Myocyte (in vitro differentiated cells): ENCODE measurements around the gene OR51F1. TPM values are rescaled to one million over a fixed set of nuclear protein-coding genes. Genes with fewer than 3 reads are reported as not detected.
"Not testable (repeated sequence)": the region's sequence is repeated elsewhere in the genome, so short reads cannot be mapped to it uniquely, and the experiment has no call there.

Experiments used
- DNase-seq: peaks from one replicate; pipeline ENCODE4 v3.0.0-alpha.2; 2012; ENCODE audit warnings: low read depth
- polyA plus RNA-seq: library from polyadenylated mRNA; unstranded; fragments of >200 nt; gene quantifications from one replicate; pipeline ENCODE4 v1.2.1, GENCODE V29; 2012; ENCODE audit warnings: missing spikeins
- total RNA-seq: library from RNA; depleted of rRNA; stranded (reverse); fragments of >200 nt; gene quantifications from 2 replicates; pipeline ENCODE4 v1.2.3, GENCODE V29; 2014

OR51F1 gene, protein sequence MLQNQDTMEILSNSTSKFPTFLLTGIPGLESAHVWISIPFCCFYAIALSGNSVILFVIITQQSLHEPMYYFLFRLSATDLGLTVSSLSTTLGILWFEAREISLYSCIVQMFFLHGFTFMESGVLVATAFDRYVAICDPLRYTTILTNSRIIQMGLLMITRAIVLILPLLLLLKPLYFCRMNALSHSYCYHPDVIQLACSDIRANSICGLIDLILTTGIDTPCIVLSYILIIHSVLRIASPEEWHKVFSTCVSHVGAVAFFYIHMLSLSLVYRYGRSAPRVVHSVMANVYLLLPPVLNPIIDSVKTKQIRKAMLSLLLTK
- not detected in 2 replicates for total RNA-seq
- not detected for polyA plus RNA-seq

GRCh38 chr11:4769838-4770237 lies at the start of gene OR51F1:
OR51F1 (minus strand) TSS chr11:4769938; CDS start chr11:4769938, 0 bp downstream.
- DNase-seq, result no peak

DNA sequence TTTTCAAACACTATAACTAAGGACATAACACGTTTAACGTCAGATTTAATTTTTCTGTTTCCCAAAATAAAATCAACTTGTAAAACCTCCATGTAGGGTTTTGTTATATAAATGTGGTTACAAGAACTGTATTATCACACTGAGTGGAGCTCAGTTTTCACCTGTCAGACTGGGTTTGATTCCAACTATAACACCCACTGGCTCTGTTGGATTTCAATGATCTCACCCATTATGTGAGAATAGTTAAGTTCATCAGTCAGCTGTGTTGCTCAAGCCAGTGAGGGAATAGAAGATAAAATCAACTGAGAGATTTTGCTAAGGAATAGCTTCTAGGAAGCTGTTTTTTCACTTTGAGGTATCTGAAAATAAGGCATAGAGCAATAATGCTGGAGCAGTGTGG lies 39.5 kb upstream of the OR51F1 start:
- no peak for DNase-seq

DNA sequence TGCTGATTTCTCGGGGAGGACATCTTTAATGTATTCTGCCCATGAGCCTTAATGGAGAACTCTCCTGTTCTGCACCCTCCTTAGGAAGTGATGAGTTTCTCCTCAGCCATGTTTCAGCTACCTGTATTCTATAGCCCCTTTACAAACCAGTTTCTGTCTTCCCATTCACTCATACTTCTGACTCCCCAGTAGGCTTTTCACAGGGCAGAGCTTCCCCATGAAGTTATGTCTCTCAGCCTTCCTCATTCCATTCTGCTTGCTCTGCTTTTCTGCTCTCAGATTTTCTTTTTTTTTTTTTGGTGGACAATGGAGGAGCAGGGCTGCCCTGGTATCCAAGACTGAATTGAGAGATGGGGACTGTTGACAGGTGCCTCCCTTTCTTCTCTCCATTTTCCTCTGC lies 38.7 kb upstream of the OR51F1 start:
- DNase-seq, result no peak

GRCh38 chr11:4804280-4804679 lies 34.5 kb upstream of the OR51F1 start, which contains the start of gene OR52R1:
OR52R1 (minus strand) TSS chr11:4804380; CDS start chr11:4804380, 0 bp downstream.
- no peak for DNase-seq

- DNase-seq, result not testable (repeated sequence)
These were observed 31.6 kb upstream of the OR51F1 start for GRCh38 chr11:4801316-4801715.

- no peak for DNase-seq
These were observed 28.9 kb upstream of the OR51F1 start for GRCh38 chr11:4798427-4799183.

DNA sequence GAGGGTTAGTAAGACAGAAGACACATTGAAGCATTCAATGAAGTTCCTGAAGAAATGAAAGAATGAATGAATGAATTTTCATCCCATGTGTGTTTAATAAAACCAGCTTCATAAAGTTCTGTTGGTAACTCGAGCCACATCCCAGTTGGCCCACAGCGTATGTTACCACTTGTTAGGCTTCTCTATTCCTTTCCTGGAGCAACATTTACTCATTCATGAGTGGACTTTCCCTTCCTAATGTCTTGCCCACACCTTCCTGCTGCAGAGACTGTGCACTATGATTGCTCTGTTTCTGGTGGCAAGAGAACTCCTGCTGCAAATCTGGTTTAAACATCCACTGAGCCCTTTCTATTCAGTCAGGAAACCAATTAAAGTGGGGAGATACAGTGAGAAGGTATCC lies 27.5 kb upstream of the OR51F1 start:
- no peak for DNase-seq

GRCh38 chr11:4782454-4782853 lies 12.7 kb upstream of the OR51F1 start:
- DNase-seq, result no peak

- DNase-seq, result no peak
These were observed 1.6 kb downstream of the OR51F1 start for GRCh38 chr11:4768094-4768493.

DNA sequence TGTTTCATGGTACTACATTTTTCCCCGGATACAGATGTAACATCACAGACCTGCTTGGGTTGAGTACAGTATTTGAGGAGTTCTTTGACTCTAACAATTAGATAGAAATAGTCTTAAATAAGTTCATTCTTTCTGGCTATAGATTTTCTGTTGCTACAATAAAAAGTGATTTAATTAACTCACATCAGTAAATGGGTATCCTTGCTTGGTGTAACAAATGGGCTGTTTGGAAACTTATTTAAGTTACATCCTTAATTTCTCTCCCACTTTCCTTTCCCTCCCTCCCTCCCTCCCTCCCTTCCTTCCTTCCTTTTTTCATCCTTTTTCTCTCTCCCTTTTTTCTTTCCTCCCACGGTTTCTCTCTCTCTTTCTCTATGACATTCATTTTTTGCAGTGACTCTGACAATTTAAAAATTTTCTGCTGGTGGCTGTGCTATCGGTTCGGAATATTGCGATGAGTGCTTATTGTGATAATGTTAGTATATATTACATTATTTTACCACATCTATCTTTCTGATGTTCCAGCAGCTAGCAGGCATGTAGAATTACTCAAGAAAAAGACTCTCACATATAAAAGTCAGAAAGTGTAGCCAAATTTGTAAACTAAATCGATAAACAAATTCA lies 3.2 kb downstream of the OR51F1 start:
- DNase-seq, result no peak

DNA sequence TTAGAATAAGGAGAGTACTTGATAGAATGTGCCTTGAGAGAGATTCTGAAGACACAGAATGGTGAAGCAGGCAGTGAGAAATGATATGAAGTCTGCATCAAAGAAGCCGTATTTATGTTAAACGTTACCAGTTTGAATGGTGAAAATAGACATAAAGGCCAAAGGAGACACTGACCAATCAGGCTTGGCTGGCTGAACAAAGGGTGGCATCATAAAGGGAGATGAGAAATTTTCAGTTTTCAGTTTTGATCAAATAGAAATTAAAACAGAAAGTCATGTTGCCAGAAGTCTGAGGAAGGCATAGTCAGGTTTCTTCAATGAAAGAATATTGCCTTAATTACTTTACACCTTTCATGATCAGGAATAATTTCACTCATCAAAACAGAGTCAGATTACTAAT lies 6.6 kb downstream of the OR51F1 start:
- DNase-seq, result no peak

GRCh38 chr11:4751201-4751600 lies 18.5 kb downstream of the OR51F1 start:
- DNase-seq, result no peak

GRCh38 chr11:4748438-4748837 lies 21.3 kb downstream of the OR51F1 start:
- no peak for DNase-seq

GRCh38 chr11:4740735-4741134 lies 29.0 kb downstream of the OR51F1 start:
- DNase-seq, result no peak

GRCh38 chr11:4727171-4727570 lies 42.6 kb downstream of the OR51F1 start:
- DNase-seq, result no peak

GRCh38 chr11:4722616-4723534 lies 46.9 kb downstream of the OR51F1 start:
- not testable (repeated sequence) for DNase-seq

Other genes with a start within 250 kb of the OR51F1 start
- gene OR52M1, start 224.7 kb downstream of the OR51F1 start, total RNA-seq, result not detected in 2 replicates
- gene OR52I2, start 188.2 kb downstream of the OR51F1 start, total RNA-seq, result not detected in 2 replicates
- gene OR52I1, start 175.9 kb downstream of the OR51F1 start, total RNA-seq, result not detected in 2 replicates
- 9.8 and 12.5 TPM in 2 replicates for gene TRIM68, start 161.7 kb downstream of the OR51F1 start, total RNA-seq
- not detected in 2 replicates for gene OR51D1, start 132.5 kb downstream of the OR51F1 start, total RNA-seq
- gene OR51E1, start 126.0 kb downstream of the OR51F1 start, total RNA-seq, result not detected in 2 replicates
- gene OR51E2, start 72.1 kb downstream of the OR51F1 start, total RNA-seq, result not detected in 2 replicates
- not detected in 2 replicates for gene MMP26, start 65.2 kb downstream of the OR51F1 start, total RNA-seq
- gene OR52R1, start 34.4 kb upstream of the OR51F1 start, total RNA-seq, result not detected in 2 replicates
- not detected in 2 replicates for gene OR51F2, start 51.4 kb upstream of the OR51F1 start, total RNA-seq
- gene OR51S1, start 79.3 kb upstream of the OR51F1 start, total RNA-seq, result not detected in 2 replicates
- not detected in 2 replicates for gene OR51T1, start 112.0 kb upstream of the OR51F1 start, total RNA-seq
- not detected in 2 replicates for gene OR51A7, start 133.8 kb upstream of the OR51F1 start, total RNA-seq
- gene OR51G2, start 149.4 kb upstream of the OR51F1 start, total RNA-seq, result not detected in 2 replicates
- gene OR51G1, start 154.4 kb upstream of the OR51F1 start, total RNA-seq, result not detected in 2 replicates
- gene OR51A4, start 177.7 kb upstream of the OR51F1 start, total RNA-seq, result not detected in 2 replicates
- gene OR51A2, start 185.8 kb upstream of the OR51F1 start, total RNA-seq, result not detected in 2 replicates
- gene OR51L1, start 224.9 kb upstream of the OR51F1 start, total RNA-seq, result not detected in 2 replicates